GM04504 (cell line): Measurements from ENCODE around the gene CPNE6.

Source experiments
- DNase-seq: peaks from one replicate; pipeline ENCODE4 v3.0.0-alpha.2; 2012; ENCODE audit warnings: low read depth

The CPNE6 gene

GRCh38 chr14:24086193-24086955, 15.0 kb downstream of the CPNE6 start:
- DNase-seq: no peak

- DNase-seq: no peak
Observed at GRCh38 chr14:24087004-24087403, 15.6 kb downstream of the CPNE6 start.

- no peak for DNase-seq
Observed at GRCh38 chr14:24088095-24088494, 16.7 kb downstream of the CPNE6 start.

- no peak for DNase-seq
Observed at GRCh38 chr14:24089890-24090289, 18.5 kb downstream of the CPNE6 start.

- DNase-seq: no peak
Observed at GRCh38 chr14:24092110-24092504, 20.7 kb downstream of the CPNE6 start.

GRCh38 chr14:24092505-24093206, 21.3 kb downstream of the CPNE6 start:
- DNase-seq: no peak

- DNase-seq: no peak
Observed at GRCh38 chr14:24093207-24093900, 22.0 kb downstream of the CPNE6 start.

GRCh38 chr14:24093901-24094840, 22.8 kb downstream of the CPNE6 start, which contains the start of gene PCK2:
Gene PCK2 (plus strand): TSS chr14:24094311. CDS start chr14:24094406, 95 bp downstream.
- peak; percentile 91 for DNase-seq

- DNase-seq: no peak
Observed at GRCh38 chr14:24094841-24095270, 23.5 kb downstream of the CPNE6 start.

- peak; percentile 45 for DNase-seq
Observed at GRCh38 chr14:24095271-24096068, 24.1 kb downstream of the CPNE6 start.

GRCh38 chr14:24096545-24097181, 25.3 kb downstream of the CPNE6 start:
- DNase-seq: no peak

- no peak for DNase-seq
Observed at GRCh38 chr14:24098229-24098926, 27.0 kb downstream of the CPNE6 start.

- no peak for DNase-seq
Observed at GRCh38 chr14:24098927-24099813, 27.8 kb downstream of the CPNE6 start.

- no peak for DNase-seq
Observed at GRCh38 chr14:24100197-24100981, 29.0 kb downstream of the CPNE6 start.

GRCh38 chr14:24100982-24101494, 29.7 kb downstream of the CPNE6 start:
- DNase-seq: no peak

GRCh38 chr14:24102357-24103048, 31.1 kb downstream of the CPNE6 start:
- no peak for DNase-seq

GRCh38 chr14:24103451-24103850, 32.1 kb downstream of the CPNE6 start:
- DNase-seq: no peak
